Measurements from ENCODE around the gene WDR35.
A peak's percentile ranks its signal among the peaks of the same experiment; 100 is the strongest.

WDR35 gene

DNA sequence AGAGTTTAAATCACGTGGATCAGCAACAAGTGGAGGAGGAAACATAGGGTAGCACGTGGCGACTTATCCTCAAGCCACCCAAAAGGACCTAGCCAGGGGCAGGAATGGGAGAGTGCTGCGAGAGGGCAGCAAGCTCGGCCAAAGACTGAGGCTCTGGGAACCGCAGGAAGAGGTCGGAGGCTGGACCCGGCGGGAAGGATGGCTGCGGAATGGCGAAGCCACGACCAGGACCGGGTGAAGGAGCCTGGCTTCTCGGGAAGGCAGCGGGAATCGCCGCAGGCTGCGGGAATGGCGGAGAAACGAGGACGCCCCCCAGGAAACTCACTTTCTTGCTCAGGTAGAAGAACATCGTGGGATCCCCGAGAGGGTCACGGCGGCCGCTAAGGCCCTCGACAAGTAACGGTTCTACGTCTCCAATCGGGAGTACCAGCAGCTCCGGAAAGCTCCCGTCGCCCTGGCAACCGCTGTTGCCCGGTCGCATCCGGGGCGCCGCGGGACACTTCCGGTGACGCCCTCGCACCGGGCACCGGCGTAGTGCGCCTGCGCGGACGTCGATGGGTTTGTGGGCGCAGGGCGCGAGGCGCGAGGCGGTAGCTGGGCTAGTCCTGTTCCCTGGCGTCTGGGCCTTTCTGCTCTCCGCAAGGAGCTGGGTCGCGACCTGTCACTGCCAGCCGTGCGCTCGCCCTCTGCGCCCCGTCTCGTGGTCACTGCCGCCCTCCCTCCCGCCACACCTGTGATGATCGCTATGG is at the start of gene WDR35:
TSS of gene WDR35 (minus strand) at position 439 of the 749 bp plus-strand sequence. CDS start at position 349, 90 bp downstream.
- DNase-seq: peak; percentile 90

DNA sequence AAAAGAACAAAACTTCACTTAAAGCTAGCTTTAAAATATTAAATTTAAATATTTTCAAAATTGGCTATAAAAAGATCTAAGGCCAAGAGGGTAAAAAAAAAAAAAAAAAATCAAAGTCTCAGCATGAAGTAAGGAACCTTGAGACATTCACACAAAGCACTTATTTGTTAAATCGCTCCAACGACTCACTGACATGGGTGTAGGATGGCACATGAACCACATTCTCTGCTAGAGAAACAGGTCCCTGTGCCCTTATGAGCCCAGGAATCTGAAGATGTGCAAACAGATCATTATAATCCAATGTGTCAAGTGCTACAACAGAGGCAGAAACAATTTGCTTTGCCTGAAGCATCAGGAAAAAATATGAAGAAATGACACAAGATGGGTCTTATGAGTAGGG is 47.8 kb upstream of the WDR35 start:
- DNase-seq: no peak

DNA sequence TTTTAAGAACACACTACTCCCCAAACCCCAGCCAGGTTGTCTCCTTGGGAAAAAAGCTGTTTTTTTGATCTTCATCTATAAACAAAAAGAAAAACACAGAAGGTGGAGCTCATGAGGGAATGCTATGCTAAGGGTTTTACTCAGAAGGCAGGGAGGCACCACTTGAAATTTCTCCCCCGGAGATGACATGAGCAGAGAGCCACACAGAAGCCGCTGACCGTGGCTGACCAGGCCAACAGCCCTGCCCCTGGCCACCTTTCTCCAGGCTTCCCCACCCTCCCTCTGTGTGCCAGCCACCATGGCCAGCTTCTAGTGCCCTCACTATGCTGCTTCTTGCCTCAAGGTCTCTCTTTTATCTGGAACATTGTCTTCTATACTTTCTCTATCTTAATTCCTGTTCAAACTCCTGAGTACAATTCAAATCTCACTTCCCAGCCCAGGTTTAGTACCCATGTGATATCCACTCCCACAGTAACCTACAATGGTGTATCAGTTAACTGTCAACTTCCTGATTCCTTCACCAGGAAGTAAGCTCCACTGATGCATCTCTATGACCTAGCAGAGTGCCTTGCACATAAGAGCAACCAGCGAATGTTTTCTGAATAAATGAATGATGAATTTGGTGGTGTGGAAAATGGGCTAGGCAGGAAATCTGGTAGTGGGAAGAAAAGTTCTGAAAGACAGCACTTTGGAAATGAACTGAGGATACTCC is 46.2 kb upstream of the WDR35 start:
- DNase-seq: no peak

DNA sequence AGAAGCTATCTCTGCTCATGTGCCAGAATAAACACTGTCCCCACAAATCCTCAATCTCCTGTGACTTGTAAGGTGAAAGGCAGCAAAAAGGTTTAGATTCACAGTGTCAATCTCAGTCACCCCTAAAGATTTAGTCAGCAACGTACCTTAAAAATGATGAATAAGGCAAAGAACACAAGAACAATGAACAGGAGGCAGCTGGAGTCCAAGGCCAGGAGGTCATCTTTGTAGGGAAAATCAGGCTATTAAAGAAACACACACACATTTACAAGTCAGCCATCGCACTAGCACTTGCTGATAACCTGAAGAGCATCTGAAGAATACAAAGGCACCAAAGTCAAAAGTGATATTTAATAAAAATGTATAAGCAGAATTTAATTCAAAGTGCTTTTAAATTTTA is 44.9 kb upstream of the WDR35 start:
- DNase-seq: no peak

DNA sequence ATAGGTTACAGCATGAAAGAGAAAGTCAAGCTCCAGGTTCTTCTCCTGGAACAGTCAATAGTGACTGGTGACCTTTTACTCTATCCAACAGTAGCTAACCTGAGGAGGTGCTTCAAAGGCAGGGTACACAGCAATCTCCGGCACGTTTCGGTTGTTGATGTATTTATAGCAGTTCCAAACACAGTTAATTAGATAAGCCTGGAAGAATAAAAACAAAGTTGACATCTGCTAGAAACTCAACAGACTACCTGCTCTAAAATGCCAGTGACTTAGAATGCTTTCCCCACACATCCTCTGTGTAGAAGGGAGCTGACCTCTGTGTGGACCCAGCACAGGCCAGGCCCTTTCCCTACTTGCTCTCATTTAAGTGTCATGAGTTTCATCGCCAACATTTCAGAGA is 44.3 kb upstream of the WDR35 start:
- no peak for DNase-seq

DNA sequence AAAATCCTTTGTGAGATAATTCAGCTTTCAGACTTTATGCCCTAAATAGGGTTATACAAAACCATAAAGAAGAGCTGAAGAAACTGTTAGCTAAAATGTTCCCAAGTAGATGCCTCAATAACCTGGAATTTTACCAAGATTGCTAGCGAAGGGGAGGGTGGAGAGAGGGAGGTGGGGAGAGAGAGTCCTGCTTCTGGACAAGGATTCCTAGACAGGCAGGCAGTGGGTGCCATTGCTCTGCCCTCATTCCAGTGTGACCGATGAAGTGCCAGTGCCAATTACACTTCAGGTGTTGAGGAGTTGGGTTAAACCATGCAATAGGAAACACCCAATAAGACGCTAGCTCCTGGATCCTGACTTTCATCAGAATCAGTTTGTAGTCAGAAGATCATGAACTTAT is 43.4 kb upstream of the WDR35 start:
- DNase-seq: no peak

DNA sequence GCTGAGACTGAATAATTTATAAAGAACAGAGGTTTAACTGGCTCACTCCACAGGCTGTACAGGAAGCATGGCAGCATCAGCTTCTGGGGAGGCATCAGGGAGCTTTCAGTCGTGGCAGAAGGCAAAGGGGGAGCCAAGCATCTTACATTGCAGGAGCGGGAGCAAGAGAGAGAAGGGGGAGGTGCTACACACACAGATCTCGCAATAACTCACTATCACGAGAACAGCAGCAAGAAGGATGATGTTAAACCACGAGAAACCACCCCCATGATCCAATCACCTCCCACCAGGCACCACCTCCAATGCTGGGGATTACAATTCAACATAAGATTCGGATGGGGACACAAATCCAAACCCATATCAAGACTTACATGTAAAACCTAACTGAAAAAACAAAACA is 40.3 kb upstream of the WDR35 start:
- DNase-seq: no peak

DNA sequence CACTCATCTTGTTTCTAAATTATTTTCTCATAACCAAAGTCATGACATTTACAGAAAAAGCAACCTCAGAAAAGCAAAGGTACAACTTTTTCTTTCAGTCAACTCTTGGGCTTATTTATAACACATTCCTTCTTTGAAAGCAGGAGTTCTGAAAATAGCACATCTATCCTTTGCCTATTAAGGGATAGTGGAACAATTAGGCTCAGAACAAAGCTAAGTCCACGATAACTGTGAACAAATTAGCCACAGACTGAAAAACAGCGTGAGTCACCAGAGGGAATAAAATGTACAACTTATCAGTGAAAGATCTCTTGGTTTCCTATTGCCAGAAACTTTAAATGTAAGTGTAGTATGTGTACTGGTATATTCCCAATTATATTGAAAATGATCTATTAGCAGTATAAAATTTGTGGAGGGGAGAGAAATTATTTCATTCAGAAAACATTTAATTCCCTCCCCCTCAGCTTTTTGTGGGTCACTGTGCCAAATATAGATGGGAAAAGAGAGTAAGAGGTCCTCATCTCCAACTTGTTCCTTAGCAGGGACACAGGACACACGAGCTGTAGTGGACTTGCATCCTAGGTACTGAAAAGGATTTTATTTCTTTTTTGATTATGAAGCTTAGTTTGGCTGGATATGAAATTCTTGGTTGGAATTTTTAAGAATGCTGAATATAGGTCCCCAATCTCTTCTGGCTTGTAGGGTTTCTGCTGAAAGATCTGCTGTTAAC is 38.0 kb upstream of the WDR35 start:
- DNase-seq: no peak

DNA sequence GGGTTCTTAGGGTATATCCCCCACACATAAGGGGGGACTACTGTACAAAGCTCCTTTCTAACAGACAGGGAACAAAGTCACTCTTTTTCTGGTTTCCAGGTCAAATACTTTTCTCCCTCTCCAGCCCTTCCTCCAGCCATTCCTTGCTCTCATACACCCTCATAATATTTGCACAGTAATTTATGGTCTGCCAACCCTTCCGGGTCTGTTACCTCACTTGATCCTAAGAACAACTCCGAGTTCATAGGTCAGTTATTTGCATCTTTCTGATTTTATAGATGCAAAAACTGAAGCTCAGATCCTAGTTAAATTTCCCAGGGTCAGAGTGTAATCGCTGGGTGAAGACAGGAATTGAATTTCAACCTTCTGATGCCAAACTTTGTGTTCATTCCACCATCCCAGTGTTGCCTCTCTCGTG is 37.4 kb upstream of the WDR35 start:
- DNase-seq: no peak

DNA sequence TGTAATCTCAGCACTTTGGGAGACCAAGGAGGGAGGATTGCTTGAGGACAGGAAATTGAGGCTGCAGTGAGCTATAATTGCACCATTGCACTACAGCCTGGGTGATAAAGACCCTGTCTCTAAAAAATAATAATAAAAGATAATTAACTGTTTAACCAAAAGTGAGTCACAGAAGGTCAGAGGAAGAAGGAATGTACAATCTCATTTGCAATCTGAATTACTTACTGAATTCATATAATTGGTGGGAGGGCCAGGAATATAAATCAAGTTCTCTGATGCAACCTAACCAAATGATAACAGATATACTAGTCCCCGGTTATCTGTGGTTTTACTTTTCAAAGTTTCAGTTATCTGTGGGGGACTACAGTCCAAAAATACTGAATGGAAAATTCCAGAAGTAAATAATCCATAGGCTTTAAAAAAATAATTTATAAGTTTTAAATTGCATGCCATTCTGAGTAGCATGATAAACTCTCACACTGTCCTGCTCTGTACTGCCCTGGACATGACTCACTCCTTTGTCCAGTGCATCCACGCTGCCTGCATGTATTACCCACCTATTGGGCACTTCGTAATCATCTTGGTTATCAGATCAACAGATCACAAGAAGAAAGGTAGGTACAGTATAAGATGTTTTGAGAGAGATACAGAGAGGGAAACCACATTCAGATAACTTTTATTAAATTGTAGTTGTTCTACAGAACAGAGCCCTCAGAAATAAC is 35.3 kb upstream of the WDR35 start:
- no peak for DNase-seq

DNA sequence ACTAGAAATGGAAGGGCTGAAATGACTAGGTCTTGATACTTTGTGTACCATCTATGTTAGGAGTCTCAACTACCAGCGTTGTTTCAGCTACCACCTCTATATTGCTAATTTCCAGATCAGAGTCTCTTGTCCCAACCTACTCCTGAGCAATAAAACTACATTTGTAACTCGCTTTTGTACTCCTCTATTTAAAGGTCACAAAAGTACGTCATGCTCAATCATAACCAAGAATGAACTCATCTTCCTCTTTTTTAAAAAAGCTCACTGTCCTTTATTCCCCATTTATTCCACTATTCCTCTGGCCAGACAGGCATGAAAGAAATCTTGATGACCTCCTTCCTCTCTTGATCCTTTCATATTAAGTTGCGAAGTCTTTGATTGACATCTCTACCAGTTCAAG is 33.8 kb upstream of the WDR35 start:
- DNase-seq: no peak

DNA sequence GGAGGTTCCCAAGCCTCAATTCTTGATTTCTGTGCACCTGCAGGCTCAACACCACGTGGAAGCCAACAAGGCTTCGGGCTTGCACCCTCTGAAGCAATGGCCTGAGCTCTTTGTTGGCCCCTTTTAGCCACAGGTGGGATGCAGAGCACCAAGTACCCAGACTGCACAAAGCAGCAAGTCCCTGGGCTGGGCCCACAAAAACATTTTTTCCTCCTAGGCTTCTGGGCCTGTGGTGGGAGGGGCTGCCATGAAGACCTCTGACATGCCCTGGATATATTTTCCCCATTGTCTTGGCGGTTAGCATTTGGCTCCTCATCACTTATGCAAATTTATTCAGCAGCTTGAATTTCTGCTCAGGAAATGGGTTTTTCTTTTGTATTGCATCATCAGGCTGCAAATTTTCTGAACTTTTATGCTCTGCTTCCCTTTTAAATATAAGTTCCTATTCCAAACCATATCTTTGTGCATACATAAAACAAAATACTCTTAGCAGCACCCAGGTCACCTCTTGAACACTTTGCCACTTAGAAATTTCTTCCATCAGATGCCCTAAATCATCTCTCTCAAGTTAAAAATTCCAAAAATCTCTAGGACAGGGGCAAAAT is 31.6 kb upstream of the WDR35 start:
- DNase-seq: no peak

DNA sequence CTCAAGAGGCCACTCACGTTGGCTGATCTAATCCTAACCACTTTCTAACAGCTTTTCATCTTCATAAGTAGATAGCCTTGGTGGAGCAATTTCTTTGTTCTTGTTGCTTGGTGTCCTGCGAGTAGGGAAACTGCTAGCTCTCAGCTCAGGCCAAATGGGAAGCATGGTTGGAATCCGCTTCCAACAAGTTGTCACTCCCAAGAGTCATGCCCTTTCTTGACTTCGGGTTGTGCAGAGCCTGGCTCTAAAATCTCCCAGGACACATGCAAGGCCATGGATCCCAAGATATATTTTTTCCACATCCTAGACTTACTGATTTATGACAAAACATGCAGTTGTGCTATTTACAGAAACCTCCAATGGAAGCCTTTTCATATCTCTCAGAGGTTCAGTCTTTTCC is 29.8 kb upstream of the WDR35 start:
- no peak for DNase-seq

DNA sequence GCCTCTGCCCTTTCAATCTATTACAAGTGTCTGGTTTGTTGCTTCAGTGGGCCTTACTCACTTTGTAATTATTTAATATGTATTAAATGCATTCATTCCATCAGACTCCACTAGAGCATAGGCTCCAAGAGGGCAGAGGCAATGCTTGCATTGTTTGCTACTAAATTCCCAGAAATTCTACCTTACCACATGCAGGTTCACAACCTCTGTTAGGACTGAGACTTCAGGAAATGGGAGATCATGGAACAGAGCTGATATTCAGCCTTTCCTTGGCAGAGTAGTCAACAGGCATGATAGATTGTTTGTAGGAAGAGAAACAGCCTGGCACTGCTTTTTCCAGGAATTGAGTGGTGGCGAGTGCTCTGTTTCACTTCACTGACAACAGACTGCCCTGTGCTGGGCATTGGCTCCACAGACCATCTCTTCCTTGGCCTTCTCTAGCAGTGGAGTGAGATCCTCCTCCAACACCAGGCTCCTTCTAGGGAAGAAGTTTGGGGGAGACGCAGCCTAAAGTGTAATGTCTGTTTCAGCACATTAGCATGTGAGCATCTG is 28.8 kb upstream of the WDR35 start:
- DNase-seq: no peak

DNA sequence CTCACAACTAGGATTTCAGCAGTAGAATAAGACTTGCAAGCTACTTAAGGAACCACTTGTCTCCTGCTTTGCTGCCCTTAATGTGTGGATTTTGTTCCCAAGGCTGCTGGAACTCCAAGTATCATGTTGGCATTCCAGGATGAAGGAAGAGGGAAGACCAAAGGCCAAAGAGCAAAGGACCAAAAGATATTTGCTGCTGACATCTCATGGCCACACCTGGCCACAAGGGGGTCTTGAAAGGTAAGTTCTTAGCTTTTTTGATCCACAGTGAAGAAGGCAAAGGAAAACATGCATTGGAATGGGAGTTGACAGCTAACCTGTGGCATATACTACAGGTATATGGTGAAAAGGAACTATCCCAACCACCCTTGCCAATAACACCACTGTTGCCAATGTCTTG is 26.4 kb upstream of the WDR35 start:
- DNase-seq: no peak

DNA sequence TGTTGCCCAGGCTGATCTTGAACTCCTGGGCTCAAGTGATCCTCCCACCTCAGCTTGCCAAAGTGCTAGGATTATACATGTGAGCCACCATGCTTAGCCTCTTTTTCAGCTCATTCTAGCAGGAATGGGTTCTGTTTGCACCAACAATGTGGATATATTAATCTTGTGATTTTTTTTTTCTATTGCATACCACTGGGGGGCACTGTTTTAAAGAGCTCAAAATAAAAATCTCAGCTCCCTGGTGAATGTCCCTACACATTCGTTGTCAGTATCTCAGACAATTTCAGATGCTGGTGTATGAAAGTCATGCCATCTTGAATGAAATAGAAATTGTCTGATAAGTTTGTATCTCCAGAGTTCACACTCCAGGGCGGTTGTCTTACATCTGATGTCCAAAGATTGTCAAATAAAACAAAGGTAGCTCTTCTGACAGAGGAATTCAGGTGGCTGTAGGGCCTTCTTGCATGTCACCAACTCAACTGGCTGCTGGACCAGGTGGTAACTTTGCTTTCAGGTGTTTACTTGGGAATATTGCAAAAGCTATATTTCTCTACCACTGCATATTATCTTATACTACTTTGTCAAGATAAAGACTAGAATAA is 25.7 kb upstream of the WDR35 start:
- DNase-seq: no peak

DNA sequence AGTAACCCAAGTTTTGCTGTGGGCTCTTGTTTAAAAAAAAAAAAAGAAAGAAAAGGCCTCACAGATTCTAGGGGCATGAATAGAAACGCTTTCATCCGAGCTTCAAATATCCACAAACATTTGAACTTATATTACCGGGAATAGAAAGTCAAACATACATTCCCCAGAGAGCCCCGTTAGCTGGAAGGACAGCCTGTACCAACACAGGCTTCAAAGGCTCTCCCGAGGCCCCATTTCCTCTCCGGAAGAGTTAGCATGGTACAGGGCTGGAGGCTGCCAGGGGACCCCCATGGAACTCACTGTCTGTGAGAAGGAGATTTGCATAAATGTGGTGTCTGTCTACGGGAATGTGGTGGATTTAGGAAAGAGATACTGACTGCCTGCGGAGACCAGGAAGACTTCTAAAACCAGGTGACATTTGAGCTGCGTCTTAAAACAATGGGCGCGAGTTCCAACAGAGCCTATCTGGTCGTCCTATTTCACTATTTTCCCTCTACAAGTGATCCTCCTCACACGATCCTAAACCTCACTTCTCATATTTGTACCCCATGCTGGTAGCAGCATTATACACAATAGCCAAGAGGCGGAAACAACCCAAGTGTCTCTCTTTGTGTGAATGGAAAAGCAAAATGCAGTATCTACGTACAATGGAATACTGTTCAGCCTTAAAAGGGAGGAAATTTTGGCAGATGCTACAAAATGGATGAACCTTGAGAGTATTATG is 23.4 kb upstream of the WDR35 start:
- DNase-seq: no peak

DNA sequence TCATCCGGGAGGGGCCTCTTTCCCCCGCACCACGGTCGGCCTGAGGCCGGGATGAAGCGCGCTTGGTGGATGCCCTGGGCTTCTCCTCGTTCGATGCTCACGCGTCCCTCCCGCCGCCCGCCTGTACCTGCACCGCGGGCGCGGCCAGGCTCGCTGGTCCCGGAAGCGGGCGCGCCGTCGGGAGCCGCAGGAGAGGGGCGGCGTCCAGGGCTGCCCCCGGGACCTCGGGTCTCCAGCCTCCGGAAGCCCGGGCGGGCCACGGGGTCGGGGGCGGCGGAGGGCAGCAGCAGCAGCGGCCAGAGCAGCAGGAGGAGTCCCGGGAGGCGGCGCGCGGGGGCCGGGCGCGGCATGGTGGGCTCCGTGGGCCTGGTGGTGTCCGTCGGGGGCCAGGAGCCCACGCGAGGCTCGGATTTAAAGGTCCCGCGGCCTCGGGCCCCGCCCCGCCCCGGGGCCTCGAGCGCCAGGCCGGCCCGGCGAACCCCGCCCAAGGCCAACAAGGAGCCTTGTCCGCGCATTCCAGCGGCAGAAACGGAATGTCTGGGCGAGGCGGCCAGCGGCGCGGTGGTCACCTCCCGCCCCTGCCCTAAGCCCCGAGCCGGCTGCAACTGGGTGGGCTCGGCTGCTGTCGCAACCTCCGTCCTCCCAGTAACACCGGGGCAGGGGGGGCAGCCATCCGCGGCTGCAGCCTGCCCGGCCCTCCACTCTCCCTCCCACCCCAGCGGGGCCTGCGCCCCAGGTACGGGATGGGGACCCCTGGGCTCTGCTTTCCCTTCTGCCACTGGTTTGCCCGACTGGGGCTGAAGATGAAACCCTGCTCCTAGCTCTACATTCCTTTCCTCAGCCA is 22.6 kb upstream of the WDR35 start, which contains the start of gene MATN3:
TSS of gene MATN3 (minus strand) at position 387 of the 844 bp plus-strand sequence. CDS start at position 350, 37 bp downstream.
- no peak for DNase-seq

DNA sequence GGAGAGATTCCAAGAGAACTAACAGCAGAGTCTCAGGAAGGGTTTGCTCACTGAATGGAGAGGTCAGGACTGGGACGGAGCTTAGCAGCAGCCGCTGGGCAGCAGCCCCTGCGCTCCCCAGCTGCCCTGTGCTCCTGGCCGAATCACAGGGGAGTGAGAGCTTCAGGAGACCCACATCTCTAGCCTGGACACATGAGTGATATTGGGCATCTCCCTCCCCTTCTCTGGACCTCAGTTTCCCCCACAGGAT is 22.1 kb upstream of the WDR35 start:
- DNase-seq: no peak

DNA sequence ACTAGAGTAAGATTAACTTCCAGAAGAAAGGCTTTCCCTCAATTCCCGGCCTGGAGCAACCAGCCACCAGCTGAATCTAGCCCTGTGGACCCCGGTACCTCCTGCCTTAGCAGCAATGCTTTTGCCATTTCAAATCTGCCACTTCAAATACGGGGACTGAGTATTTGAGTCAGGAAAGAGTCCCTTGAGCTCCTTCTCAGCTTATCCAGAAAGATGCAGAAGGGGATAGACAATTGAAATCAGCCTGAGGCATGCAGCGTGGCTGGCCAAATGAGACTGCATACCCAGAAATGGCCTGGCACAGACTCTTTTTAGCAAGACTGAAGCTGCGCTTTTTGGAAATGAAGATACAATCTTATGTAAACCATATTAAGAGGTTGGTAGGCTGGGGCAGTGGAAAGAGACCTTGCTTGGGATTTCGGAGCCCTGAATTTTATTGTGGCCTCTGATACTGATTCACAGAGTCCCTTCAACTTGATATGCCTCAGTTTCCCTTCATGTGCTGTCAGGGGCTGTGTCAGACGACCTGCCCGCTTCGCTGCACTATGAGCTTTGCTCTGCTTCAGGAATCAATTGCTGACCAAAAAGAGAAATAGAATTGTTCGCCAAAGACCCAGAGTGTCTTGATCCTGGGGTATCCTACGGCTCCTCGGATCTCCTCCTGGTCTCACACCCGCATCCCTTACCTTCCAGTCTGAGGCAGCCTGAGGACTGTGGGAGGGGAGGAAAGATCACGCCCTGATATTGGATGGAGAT is 21.5 kb upstream of the WDR35 start:
- DNase-seq: no peak
